Bronchus fibroblast of lung (primary cell): Measurements from ENCODE around the gene TMC3. TPM values are rescaled to one million over a fixed set of nuclear protein-coding genes. Genes with fewer than 3 reads are reported as not detected.

Source experiments
- total RNA-seq: library from RNA; depleted of rRNA; stranded (reverse); fragments of >200 nt; gene quantifications from 2 replicates; pipeline ENCODE4 v1.2.3, GENCODE V29; 2015

The TMC3 gene
- not detected in 2 replicates for total RNA-seq

DNA sequence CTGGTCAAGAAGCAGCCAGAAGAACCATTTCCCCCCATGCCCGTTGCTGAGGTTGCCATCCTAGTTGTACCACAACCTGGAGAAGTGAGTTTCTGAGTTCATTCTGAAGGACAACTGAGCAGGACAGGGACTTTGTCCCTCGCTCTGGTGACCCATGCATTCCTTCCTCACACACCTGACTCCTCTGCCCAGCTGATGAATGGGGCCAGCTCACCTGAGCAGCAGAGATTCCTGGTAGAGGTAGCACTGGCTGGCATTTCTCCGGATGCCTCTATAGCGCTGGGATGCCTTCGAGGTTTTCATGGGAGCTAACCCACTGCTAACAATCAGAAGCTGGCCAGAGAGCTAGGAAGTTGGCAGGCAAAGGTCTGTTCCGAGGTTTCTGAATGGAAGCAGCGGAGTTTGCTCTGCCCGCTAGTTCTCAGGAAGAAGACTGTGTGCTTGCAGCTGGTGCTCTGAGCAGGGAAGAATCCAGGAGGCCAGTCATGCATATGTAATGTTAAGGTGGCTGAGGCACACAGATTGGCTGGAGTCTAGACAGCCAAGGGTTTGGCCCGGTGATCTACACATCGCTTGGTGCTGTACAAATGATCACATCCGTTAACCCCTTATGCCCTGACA, at the start of gene TMC3:
Gene TMC3 (minus strand): TSS at position 439 of the 621 bp plus-strand sequence. CDS start 136 bp downstream, at position 303.

DNA sequence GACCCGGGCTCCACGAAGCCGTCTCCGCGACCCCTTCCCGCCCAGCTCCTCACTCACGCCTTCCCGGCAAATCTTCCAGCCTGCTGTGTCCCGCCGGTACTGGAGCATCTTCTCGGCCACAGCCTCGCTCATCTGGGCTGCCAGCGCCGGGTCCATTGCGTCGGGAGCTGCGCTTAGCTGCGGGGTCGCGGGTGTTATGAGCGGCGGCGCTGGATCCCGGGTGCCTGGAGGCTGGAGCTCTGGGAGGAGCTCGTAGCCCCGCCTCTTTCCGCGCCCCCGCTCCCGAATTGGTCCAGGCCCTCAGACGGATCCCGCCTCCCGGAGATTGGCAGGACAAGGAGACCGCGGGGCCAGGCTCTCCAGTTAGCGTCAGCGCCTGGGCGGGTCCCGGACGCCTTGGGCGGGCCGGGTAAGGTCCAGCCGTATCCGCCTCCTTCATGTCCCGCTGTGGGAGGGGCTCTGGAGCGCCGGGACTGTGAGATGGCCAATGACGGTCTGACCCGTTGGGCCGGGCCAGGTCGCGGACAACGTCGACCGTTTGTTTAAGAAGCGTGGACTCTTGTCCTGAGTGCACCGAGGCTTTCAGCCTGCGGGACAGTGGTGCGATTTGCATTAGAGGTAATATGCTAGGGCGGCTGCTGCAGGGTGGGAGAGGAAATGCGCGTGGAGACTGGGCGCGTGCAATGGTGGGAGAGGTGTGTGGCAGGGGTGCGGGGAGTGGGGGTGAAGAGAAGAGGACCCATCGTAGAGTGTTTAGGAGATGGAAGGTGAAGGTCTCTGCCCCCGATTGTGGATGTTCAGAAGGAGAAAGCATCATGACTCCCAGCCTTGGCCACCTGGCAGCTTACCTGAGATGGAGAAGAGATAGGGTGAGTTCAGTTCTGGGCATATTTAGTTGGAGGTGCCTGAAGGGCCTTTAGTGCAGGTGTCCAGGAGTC, 49.8 kb downstream of the TMC3 start, which contains the start of gene STARD5:
Gene STARD5 (minus strand): TSS at position 198 of the 938 bp plus-strand sequence. CDS start 42 bp downstream, at position 156.

Other genes with a start within 250 kb of the TMC3 start
- gene CFAP161, start 239.9 kb downstream of the TMC3 start, total RNA-seq = not detected in 2 replicates
- gene IL16, start 177.3 kb downstream of the TMC3 start, total RNA-seq = 0.34 and 1.0 TPM in 2 replicates
- 5.2 and 8.2 TPM in 2 replicates for gene STARD5, start 50.1 kb downstream of the TMC3 start, total RNA-seq